ENCODE data around the gene DOCK10.
A peak's percentile ranks its signal among the peaks of the same experiment; 100 is the strongest.

The DOCK10 gene

GRCh38 chr2:224833986-224834385 lies 208.3 kb downstream of the DOCK10 start:
- no peak for DNase-seq (ENCODE audit: low spot score)

- DNase-seq (ENCODE audit: low spot score), result no peak
Measured at GRCh38 chr2:224832207-224832606, 210.1 kb downstream of the DOCK10 start.

GRCh38 chr2:224831530-224831929 lies 210.7 kb downstream of the DOCK10 start:
- DNase-seq (ENCODE audit: low spot score), result no peak

GRCh38 chr2:224820283-224820991 lies 221.8 kb downstream of the DOCK10 start:
- DNase-seq (ENCODE audit: low spot score), result no peak

GRCh38 chr2:224819075-224819474 lies 223.2 kb downstream of the DOCK10 start:
- DNase-seq (ENCODE audit: low spot score), result no peak

- no peak for DNase-seq (ENCODE audit: low spot score)
Measured at GRCh38 chr2:224817676-224818075, 224.6 kb downstream of the DOCK10 start.

DNA sequence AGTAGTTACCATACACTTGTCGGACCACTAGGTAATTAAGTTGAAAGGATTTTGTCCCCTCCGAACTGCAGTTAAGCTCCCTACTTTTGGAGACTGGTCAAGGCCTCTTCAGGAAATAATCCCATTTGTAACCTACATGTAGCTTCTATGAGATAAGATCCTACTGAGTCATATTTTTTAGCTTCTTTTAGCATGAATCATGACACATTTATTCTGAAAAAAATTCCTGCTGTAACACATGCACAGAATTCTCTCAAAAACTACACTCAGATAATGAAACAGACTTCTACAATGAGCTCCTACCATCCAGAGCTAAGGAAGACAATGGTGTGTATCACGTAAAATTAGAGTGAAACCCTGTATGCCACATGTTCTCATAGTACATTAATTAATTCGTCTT lies 225.5 kb downstream of the DOCK10 start:
- DNase-seq (ENCODE audit: low spot score), result no peak

DNA sequence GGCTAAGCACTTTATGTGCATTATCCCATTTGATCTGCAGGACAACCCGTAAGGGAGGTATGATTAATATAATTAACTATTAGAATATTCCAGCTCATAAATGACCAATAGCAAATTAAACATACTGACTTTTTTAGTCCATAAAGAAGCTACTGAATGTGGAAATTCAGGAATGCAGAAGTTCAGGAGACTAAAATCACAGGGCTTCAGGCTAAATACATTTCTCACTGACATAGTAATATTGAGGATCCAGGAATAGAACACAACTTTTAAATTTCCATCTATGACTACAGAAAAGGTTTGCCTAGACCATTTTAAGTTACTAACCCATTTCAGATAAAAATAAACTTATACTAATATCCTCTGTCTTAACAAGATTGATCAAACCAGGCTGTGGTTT lies 228.7 kb downstream of the DOCK10 start:
- no peak for DNase-seq (ENCODE audit: low spot score)

- no peak for DNase-seq (ENCODE audit: low spot score)
Measured at GRCh38 chr2:224807153-224807964, 234.9 kb downstream of the DOCK10 start.

GRCh38 chr2:224803930-224804329 lies 238.3 kb downstream of the DOCK10 start:
- no peak for DNase-seq (ENCODE audit: low spot score)

DNA sequence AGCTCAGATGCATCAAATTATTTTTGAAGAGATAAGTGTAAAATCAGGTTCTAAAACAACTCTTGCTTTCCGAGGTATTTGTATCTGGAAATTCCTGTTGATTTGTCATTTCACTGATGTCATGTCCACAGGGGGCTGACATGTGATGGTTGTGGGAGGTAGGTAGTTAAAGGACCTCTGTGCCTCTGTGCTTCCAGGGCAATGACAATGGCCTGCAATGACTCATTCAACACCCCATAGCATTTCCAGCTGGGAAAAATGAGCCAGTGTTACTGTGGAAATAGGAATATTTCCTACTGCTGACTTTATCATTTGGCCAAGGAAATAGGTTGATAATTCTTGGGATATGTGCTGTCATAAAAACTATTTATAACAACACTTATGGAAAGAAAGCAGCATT lies 239.9 kb downstream of the DOCK10 start:
- no peak for DNase-seq (ENCODE audit: low spot score)

DNA sequence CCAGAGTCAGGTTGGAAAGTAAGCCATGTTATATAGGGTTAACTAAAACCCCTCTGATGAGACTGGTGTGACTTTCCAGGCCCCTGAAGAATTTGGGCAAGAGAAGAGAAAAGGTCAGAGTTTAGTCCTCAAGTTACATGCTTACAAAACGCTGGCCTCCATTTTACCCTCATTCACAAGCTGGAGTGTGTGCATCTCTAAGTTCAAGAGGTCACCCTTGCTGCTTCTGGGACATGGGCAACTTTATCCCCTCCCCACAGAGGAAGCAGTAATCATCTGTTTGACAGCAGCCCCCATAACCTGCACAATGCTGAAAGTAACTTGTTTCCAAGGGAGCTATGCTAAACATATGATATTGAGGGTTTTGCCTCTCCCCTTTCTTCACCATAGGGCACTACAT lies 240.9 kb downstream of the DOCK10 start:
- no peak for DNase-seq (ENCODE audit: low spot score)

DNA sequence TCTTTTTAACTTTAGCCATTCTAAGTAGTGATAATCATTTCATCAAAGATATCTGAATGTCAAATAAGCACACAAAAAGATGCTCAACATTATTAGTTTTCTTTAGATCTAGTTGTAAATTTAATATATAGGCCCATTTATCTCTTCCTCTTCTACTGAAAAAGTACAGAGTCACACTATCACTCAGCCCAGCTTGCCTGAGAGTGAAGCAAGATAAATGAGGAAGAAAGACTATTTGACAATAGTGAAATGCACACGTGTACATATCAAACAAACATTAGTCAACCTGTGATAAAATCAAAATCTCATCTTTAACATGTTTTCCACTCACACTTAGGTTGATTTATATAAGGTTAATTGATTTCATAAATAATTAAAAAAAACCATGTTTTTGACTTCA lies 242.6 kb downstream of the DOCK10 start:
- no peak for DNase-seq (ENCODE audit: low spot score)

GRCh38 chr2:224798180-224798579 lies 244.1 kb downstream of the DOCK10 start:
- DNase-seq (ENCODE audit: low spot score), result no peak

DNA sequence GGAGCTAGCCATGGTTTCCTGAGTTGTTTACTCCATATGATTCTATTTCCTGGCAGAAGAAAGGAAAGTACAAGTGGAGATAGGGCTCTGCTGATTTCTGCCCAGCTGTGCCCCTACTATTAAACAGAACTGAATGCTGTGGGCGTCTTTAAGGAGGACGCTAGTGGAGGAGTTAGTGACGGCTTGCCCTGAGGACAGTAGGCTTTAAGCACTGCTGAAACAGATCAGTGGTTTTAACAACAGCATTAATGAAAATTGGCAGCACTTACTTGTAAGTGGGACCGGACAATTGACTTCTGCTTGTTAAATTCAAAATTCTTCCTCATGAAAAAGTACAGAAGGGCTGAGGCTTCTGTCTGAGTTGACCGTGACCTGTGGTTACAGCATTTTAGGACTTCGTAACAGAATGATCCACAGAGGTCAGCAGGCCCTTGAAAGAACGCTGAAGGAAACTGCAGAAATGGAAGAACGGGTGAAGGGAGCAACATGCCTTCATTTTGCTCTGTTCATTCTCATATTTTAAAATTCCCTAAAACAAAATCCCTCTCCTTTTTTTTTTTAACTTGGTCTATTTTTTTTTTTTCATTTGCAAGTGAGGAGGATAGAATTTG lies 245.5 kb downstream of the DOCK10 start:
- no peak for DNase-seq (ENCODE audit: low spot score)

GRCh38 chr2:224793946-224794345 lies 248.3 kb downstream of the DOCK10 start:
- DNase-seq (ENCODE audit: low spot score), result no peak

- DNase-seq (ENCODE audit: low spot score), result no peak
Measured at GRCh38 chr2:224786848-224787247, 255.4 kb downstream of the DOCK10 start.

- no peak for DNase-seq (ENCODE audit: low spot score)
Measured at GRCh38 chr2:224781400-224781799, 260.9 kb downstream of the DOCK10 start.

GRCh38 chr2:224780823-224781222 lies 261.4 kb downstream of the DOCK10 start:
- no peak for DNase-seq (ENCODE audit: low spot score)

DNA sequence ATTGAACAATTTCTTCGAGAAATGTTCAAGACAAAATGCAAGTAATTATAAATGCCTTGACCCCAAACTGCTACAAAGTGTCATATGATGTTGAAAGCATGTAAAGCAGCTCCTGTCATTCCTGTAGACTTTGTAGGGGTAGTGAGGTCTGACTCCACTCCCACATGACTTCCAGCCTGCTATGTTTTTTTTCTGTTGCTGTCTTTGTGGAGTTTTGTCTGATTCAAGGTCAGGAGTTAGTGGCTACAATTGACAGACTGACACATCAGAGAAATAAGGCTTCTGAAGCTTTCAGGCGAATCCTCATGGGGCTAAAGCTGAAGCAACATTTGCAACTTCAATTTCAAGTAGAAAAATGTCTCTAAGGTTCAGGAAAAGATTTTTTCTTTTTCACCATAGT lies 262.2 kb downstream of the DOCK10 start:
- DNase-seq (ENCODE audit: low spot score), result no peak

DNA sequence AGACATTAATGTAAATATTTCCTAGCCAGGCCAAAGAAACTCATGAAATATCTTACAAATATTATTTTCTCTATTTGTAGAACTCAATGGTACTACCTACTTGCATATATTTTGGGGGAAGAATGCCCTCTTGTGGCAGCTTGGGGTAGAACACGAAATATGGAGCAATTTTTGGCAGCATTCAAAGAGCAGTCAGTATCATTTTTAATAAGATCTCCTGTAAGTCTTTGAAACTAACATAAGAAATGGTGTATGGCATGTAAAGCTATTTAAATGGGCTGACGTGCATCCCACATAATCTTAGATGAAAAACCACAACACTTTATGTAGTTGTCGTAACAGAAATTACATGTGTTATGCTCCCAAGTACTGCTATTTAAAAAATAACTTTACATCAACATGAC lies 263.8 kb downstream of the DOCK10 start:
- peak; percentile 55 for DNase-seq (ENCODE audit: low spot score)

- DNase-seq (ENCODE audit: low spot score), result no peak
Measured at GRCh38 chr2:224777559-224777930, 264.7 kb downstream of the DOCK10 start.

All from putamen (tissue), 1 donor.